NCI-H1092 treated with DMSO at 0.1 percent for 48 hours (cell line): Measurements from ENCODE around the gene TRIP6.

Experiments
- DNase-seq: peaks from one replicate; lab custom pipeline; 2025; lab: John Stamatoyannopoulos, UW

TRIP6 gene, protein sequence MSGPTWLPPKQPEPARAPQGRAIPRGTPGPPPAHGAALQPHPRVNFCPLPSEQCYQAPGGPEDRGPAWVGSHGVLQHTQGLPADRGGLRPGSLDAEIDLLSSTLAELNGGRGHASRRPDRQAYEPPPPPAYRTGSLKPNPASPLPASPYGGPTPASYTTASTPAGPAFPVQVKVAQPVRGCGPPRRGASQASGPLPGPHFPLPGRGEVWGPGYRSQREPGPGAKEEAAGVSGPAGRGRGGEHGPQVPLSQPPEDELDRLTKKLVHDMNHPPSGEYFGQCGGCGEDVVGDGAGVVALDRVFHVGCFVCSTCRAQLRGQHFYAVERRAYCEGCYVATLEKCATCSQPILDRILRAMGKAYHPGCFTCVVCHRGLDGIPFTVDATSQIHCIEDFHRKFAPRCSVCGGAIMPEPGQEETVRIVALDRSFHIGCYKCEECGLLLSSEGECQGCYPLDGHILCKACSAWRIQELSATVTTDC

DNA sequence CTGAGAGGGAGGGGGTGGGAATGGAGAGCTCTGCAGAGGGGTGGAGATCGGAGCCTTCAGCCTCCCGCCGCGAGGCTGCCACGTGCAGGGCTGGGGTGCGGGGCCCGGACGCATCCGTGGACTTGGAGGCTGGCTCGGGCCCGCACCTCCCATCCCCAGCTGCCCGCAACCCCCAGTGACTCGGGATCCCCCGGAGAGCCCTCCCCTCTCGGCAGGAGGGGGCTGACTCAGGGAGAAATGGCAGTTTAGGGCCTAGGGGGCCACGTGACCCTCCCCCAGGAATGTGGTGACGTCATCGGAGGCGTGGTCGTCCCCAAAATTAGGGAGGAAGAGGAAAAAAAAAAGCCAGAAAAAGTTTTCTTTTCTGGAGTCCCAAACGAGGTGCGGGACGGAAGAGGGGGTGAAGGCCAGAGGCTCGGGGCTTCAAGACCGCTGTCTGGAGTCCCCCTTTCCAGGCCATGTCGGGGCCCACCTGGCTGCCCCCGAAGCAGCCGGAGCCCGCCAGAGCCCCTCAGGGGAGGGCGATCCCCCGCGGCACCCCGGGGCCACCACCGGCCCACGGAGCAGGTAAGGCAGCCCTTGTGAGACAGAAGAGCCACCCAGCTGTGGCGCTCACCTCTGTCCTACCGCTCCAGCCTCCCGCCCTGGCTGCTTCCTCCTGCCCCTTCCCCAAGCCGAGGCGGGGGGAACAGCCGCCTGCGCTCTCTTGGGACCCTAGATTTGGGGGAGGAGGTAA is at the start of gene TRIP6:
TRIP6 (plus strand) TSS at position 348 of the 736 bp plus-strand sequence; CDS start at position 459, 111 bp downstream.
- no peak for DNase-seq

DNA sequence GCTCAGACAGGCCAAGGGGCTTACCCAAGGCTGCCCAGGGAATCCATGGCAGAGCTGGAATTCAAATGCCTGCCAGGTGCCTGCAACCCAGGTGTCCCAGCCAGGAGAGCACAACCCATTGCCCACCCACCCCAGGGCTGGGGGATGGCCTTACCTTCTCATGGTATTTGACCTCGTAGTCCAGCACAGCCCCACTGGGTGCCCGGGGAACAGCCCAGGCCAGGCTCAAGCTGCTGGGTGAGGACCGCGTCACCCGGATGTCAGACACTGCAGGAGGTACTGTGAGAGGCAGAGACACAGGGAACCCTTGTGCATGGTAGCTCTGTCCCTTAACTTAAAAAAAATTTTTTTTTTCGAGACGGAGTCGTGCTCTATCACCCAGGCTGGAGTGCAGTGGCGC is 48.8 kb upstream of the TRIP6 start:
- DNase-seq: no peak

DNA sequence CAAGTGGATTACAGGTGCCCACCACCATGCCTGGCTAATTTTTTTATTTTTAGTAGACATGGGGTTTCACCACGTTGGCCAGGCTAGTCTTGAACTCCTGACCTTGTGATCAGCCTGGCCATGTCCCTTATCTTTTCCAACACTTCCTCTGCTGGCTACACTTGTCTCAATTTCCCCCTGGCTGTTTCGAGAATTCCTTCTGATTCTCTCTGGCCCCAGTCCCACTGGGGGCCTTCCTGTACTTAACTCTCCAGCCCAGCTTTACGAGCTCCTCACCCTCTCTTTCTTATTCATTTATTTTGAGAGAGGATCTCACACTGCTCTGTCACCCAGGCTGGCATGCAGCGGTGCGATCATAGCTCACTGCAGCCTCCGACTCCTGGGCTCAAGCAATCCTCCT is 48.4 kb upstream of the TRIP6 start:
- DNase-seq: no peak

DNA sequence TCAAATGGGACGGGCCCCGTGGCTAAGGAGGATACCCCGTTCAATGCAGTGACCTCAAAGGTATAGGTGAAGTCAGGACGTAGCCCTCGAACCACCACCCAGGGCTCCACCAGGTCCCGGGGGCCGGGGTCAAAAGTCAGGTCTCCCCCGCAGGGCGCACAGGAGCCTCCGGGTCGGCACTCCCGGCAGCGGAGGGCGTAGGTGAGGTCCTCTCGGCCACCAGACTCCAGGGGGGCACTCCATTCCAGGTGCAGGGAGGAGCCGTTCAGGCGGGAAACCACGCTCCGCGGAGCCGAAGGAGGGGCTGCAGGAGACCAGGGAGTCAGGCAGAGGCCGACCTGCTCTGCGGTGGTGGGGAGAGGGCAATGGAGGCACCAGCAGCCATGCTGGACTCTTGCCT is 47.6 kb upstream of the TRIP6 start:
- DNase-seq: no peak

DNA sequence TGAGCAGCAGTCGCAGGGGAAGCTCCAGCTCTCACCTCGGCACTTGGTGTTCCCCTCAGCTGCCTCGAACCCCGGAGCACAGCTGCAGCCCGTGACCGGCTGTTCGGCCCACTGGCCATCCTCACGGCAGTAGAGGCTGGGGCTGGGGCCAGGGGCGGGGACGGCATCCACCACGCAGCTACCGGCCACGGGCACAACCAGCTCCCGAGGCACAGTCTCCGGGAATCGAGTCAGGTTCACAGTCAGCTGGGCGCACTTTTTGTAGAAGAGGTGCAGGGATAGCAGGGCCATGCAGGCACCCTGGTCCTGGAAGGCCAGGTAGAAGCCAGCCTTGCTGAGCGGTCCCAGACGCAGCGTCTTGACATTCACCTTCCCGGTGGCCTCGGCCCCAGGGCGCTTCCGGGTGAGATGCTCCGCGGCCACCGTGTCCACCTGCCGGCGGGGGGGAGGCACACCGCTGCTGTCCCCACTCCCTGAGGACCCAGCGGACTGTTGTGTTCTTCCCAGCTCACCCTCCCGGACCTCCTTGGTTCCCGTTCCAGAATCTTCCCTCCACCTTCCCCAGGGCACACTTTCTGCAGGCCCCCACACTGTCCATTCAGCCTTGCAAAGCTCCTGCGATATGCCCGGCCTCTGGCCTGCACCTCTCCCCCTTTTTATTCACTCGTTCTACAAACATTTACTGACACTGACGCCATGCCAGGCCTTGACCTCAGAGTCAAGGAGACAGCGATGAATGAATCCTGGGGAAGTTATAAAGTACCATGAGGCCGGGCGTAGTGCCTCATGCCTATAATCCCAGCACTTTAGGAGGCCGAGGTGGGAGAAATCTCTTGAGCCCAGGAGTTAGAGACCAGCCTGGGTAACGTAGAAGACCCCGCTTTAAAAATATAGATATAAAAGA is 44.7 kb upstream of the TRIP6 start:
- no peak for DNase-seq

DNA sequence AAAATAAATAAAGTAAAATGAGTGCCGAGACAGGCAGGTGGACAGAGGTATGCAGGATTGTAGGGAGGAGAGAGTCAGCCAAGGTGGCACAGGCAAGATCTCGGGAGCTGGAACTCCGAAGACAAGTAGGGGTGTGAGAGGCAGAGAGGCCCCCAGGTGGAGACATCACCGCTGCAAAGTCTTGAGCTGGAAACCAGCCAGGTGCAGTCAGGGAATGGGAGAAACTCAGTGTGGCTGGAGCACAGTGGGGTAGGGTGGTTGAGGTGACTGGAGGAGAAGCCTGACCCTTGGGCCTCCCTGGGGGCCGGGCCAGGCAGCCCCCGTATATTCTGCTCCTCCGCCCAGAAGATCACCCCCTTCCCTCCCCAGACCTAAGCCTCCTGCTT is 44.1 kb upstream of the TRIP6 start:
- no peak for DNase-seq

DNA sequence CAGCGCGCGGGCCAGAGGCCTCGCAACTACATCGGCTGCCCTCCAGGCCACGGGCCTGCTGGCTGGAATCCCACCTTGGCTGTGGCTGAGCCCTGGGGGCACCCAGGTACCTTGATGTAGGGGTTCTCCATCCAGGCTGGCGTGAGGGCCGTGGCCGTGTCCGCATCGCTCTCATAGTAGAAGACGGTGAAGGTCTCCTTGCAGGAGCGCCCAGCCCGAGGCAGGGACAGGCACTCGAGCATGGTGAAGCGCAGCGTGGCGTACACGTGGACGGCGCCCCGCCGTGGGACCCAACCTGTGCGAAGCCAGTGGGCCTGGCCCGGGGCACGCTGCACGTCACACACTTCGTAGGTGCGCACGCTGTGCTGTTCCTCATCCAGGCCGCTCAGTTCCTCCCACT is 43.7 kb upstream of the TRIP6 start:
- no peak for DNase-seq

DNA sequence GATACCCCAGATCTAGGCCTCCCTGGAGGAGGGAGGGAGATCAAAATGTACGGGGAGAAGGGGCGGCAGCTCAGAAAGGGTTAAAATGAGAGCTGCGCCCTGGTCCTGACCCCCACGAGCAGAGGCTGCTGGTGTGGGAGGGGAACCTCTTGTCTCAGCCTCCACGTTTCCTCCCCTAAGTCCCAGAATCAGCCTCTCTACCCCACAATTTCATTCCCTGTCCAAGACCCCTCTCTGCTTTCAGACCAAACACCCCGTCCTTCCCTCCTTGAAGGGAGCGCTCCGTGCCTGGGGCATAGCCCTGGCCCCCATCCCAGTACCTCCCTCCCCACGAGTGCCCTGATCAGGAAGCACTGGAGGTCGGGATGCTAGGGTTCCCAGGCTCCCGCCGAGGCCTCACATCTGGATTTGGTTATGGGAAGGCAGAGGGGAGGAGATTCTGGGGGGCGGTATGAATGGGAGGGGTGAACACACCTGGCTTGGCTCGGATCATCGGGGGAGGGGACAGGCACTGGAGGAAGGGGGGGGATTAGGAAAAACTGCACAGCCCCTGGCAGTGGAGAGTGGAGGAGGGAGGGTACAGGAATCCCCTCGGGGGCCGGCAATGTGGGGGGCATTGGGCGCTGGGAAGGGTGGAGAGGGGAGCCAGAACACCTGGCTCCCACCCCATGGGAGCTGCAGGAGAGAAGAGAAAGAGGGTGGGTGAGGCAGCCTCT is 42.5 kb upstream of the TRIP6 start:
- DNase-seq: no peak

DNA sequence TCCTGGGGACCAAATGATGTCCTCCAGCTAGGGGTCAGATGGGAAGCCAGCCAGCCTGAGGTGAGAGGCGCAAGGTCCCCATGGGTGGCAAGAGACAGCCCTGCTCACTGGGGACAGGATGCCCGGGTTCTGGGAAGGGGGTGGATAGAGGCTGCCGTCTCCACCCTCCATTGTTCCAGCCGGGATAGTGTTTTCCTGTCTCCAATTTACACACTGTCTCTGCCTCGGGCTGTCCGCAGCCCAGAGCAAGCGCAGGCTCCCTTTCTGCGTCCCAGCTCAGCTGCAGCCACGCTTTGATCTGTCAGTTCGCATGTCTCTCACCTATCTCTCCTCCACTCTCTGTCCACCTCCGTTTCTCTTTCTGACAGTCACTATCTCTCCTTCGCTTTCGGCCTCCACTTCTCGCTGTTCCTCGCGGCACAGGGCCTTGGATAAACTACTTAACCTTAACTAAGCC is 41.9 kb upstream of the TRIP6 start:
- DNase-seq: no peak

DNA sequence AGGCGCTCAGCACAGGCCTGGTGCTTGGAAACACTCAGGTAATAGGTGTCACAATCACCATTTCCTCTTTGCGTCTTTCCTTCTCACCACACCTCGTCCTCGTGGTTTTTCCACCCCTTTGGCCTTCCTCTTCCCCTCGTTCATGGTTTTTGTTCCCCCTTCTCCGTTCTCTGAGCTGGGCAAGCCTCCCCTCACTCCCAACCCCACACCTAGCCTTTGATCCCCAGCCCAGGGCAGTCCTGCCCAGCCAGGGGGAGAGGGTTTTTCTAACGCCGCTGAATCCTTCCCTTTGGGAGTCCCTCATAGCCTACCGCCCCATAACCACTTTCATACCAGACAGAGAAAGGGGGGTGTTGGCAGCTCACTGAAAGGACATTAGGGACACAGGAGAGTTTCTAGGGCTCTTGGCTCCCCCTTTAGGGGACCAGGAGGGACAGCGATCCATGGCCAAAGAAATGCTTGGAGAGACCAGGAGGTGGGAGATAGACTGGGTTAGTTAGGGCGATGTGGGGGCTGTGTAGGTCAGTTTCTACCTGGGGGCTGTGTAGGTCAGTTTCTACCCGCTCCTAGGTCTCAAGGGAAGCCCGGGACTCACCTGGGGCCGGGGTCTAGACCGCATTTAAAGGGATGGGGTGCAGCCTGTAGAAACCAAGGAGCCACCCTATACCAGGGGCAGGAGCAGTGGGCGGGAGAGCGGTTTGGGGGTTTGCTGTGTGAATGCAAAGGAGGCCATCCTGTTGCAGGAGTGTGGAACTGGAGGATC is 41.3 kb upstream of the TRIP6 start:
- DNase-seq: no peak

DNA sequence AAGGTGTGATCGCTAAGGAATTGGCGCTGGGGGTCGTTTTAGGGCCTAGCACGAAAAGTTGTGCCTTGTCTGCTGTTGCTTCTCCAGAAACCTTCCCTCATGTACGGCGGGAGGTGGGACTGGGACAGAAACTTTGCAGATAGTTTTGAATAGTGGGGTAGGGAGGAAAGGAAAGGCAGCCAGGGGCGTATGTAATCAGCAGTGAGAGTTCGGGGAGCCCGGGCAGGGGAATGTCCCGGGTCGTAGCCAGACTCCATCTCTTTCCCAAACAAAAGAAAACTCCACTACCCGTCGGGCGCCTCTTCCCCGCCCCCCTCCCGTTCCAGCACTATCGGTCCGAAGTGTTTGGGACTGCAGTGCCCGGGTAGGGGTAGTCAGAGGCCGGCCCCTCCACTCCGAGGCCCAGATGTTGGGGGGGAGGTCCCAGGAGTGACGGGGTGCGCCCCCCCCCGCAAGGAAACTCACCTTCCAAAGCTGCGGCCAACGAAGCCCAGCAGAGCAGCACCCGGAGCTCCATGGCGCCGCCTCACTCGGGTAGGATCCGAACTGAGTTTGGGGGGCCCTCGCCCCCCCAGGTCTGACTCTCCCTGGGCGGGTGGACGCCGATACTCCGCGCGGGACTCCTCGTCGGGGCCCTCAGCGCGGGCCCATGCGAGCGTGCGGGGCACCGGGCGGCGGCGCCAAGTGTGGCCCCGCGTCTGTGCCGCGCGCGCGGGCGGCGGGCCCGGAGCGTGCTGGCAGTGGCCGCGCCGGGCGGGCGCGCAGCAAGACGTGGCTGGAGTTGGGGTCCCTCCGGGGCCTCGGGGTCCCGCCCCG is 40.5 kb upstream of the TRIP6 start:
- DNase-seq: no peak

DNA sequence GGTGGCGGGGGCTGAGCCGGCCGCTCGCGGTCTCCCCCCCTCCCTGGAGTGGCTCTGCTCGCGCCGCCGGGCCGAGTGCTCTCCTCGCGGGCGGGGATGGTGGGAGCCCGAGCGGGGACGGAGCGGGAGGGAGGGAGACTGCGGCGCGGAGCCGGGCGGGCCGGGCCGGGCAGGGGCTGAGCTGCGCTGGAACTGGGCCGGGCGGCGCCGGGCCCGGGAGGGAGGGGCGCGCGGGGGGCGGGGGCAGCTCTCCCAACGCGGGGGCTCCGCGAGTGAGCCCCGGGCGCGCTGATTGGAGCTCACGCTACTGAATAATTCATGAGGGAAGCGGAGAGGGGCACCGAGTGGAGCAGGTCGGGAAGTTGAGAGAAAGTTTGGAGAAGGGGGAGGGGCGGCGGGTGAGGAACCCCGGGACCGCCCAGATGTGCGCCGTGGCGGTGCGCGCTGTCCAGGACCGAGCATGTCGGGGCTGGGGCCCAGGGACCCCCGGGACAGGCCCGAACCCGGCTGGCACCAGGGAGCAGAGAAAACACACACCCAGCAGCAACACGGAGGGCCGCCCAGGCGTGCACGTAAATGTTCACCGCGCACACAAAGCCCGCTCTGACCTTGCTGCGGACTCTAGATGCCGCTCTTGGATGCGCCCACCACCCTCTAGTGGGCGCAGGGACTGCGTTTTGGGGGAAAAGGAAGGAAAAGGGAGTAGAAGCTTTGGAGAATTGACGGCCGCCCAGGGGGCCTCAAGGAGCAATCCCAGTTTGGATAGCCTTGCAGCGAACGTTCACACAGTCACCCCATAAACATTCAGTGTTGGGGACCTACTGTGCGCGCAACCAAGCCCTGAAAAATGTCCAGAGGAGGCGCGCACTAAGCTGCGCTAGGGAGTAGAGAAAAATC is 39.6 kb upstream of the TRIP6 start, which contains the start of gene EPHB4:
EPHB4 (minus strand) TSS at position 194 of the 897 bp plus-strand sequence. CDS start 493 bp downstream, outside the sequence.
- DNase-seq: no peak

DNA sequence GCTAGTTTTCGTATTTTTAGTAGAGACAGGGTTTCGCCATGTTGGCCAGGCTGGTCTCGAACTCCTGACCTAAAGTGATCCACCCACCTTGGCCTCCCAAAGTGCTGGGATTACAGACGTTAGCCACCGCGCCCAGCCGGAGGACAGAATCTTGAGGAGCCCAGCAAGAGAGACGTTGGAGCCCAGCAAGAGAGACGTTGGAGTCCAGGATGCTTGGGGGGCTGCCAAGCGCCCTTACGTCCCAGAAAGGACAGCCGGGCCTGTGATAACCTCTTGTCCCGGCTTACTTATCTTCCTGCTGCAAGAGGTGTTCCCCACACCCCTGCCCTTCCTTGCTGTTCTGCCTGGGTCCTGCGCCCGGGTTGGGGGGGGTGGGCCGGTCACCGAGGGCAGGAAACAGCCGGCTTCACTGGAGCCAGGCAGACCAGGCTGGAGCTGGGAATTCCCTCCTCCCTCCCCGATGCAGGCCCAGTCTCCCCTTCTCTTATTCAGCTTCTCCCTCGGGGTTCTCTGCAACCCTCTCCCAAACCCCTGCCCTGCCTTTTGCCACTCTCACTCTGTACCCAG is 38.0 kb upstream of the TRIP6 start:
- no peak for DNase-seq

DNA sequence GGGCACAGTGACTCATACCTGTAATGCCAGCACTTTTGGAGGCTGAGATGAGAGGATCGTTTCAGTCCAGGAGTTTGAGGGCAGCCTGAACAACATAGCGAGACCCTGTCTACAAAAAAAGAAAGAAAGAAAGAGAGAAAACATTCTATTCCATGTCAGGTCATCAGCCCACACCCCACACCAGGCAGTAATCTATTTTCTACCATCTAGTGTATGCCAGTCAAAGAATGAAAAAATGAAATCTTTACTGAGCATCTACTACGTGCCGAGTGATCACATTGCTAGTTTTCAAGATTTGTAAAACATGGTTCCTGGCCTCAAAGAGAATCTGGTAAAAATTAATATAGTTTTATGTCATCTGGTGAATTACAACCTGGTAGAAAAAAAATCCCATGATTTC is 36.8 kb upstream of the TRIP6 start:
- no peak for DNase-seq

DNA sequence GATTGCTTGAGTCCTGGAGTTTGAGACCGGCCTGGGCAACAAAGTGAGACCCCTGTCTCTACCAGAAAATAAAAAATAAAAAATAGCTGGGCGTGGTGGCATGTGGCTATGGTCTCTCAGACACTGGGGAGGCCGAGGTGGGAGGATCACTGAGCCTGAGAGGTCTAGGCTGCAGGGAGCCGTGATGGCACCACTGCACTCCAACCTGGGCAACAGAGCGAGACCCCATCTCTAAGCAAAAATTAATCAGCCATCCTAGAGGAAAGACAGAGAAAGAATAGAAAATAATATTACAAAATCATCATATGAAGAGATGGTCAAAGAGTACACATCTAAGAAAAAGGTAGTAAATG is 34.9 kb upstream of the TRIP6 start:
- DNase-seq: no peak

DNA sequence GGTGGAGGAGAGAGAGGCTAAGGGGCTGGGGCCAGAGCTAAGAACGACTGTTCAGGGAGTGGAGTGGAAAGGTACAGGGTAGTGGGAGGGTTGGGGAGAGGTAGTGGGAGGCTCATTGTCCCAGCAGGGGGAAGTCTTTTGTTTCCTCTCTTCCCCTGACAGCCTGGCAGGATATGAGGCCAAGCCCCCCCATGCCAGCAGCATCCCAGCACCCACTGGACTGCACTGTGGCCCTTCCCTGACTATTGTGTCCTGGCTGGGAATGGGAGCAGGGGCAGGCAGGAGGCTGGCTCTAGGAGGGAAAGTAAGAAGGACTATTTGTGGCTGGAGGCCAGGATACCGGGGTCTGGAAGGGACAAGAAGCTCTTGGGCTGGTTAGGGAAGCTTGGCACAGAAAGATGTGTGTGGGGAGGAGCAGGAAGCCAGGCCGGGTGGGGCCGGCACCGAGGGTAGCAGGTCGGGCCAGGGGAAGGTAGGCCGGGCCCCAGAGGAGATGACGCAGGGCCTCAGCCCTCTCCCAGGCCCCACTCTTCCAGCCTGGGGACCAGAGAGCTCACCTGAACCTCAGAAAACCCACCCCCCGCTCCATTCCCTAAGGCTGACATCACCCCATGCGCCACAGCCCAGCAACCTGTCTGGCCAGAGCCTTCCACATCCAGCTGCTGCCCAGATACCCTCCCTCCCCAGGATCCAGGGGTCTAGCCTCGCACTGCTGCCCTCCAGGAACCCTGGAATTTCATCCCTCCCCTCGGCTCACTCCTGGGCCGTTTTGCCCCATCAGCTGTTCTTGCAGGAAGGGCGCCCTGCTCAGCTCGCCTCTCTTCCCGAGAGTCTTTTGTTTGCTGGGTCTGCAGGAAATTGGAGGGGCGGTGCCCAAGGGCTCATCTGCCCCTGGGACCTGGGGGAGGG is 31.0 kb upstream of the TRIP6 start:
- DNase-seq: no peak

DNA sequence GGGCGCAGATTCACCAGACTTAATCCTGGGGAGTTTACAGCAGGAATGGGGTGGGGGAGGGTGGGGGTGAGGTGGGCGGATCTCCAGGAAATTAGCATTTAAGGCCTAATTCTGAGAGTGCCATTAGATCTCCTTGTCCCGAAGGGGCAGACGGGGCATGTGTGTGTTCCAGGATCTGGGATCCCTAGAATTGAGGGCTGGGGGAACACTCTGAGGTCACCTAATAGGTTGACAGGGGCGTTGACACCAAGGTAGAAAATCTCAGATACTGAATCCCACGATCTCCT is 30.4 kb upstream of the TRIP6 start:
- no peak for DNase-seq
